HG03457 (cell line): ENCODE measurements around the gene RRAGC.

Source experiments
- ATAC-seq: cut with Tn5 transposase; IDR thresholded peaks from one replicate; pipeline ENCODE4 v1.9.1; 2021; ENCODE audit warnings: moderate number of reproducible peaks; ENCODE audit not compliant: unreplicated experiment

Gene RRAGC

DNA sequence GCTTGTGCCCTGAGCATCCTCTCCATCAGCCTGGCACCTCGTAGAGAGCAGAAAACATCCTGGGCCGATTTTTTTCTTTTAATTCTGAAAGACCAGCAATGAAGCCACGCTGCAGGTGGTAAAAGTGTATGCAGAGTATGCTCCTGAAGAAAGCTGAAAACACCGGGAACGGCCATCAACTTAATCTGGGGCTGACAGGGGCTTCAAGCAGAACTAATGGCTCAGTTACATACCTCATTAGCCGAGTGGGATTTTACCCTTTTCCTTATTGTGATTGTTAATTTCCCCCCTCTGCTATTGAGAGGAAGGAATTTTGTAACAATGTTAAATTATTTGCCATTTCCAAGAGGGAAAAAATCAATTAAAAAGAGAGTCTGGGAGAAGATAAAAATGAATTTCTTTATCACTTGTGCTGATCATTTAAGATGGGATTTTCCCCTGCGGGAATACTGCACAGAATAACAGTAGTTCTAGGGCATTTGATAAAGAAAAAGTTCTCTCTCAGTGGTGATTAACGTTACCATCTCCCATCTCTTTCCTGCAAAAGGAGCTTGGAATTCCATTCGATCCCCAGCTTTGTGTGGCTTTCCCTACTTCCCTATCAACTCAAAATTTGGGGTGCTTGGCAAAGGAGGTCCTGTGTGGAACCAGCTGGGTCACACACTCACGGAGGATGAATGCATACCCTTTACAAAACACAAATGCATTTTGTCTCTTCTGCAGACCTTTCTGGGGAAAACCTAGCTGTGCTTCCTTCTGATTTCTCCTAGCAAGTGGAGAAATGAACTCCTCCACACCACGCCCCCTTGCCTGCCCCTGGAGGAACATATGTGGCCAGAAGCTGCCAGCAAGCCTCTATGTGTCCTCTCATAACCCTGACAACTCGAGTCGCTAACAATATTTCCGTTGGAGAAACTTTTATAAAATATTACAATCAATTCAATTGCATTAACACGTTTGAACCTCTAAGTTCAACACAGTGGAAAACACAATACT is 70.9 kb downstream of the RRAGC start:
- no peak for ATAC-seq
